Endothelial cell of umbilical vein (primary cell): ENCODE measurements around the gene PDE6B. TPM values are rescaled to one million over a fixed set of nuclear protein-coding genes. Genes with fewer than 3 reads are reported as not detected.

ENCODE experiments used
- BruUV-seq: library from RNA; stranded (reverse); fragments of 400-500 nt; replicated peaks from 2 replicates; lab custom pipeline; 2021; lab: Mats Ljungman, UMichigan
- CTCF ChIA-PET: fragments of 300-600, 350-600 bp; sonication (Branson Sonifier 250); formaldehyde crosslinking; loops from one replicate; lab custom pipeline; 2021; ENCODE audit warnings: antibody characterized with exemption, inconsistent platforms; lab: Charles Lee
- POLR2A ChIA-PET: fragments of 300-600, 350-600 bp; sonication (Branson Sonifier 250); formaldehyde crosslinking; loops from one replicate; lab custom pipeline; 2021; ENCODE audit warnings: antibody characterized with exemption, inconsistent platforms; lab: Charles Lee
- DNase-seq: peaks from one replicate; pipeline ENCODE4 v3.0.0-alpha.2; 2011; ENCODE audit warnings: low read depth, low spot score
- FAIRE-seq: peaks from 2 replicates; lab custom pipeline; 2011; peaks lifted over from hg19 to GRCh38; lab: Jason Lieb, UNC
- H2AFZ ChIP-seq: 2 replicates; pipeline ENCODE4 v1.6.0; 2012; ENCODE audit warnings: low read depth, low read length, control low read depth, inconsistent platforms
- H3K27ac ChIP-seq: 2 replicates; pipeline ENCODE4 v1.5.1; 2011; ENCODE audit warnings: low read depth, mild to moderate bottlenecking, control low read depth, low read length, moderate library complexity; ENCODE audit not compliant: insufficient read depth
- H3K27me3 ChIP-seq, 2 experiments: 2 replicates each; pipeline versions ENCODE4 v1.6.0 to v1.6.1; 2011; ENCODE audit warnings: low read length in 2 of 2, mixed read lengths in 1 of 2; ENCODE audit not compliant: control insufficient read depth in 2 of 2, insufficient read depth in 2 of 2
- H3K36me3 ChIP-seq, 2 experiments: 2 replicates in 1 of 2; 3 replicates in 1 of 2; pipeline ENCODE4 v1.5.1; 2011; ENCODE audit warnings: low read length in 2 of 2, mild to moderate bottlenecking in 1 of 2, moderate library complexity in 1 of 2; ENCODE audit not compliant: control insufficient read depth in 2 of 2, insufficient read depth in 2 of 2; ENCODE audit errors: extremely low read depth in 1 of 2
- H3K4me1 ChIP-seq: 3 replicates; pipeline ENCODE4 v1.5.1; 2011; ENCODE audit warnings: mild to moderate bottlenecking, low read length; ENCODE audit not compliant: control insufficient read depth, insufficient read depth; ENCODE audit errors: extremely low read depth
- H3K4me2 ChIP-seq: 2 replicates; pipeline ENCODE4 v1.6.1; 2011; ENCODE audit warnings: low read length, control low read depth, mixed read lengths; ENCODE audit not compliant: insufficient read depth
- H3K4me3 ChIP-seq, 3 experiments: fragments of 200-600 bp in 1 of 3; sonication (generic), shearing (Covaris generic) in 1 of 3; replicated peaks in 1 of 3; 2 replicates each; pipeline ENCODE4 v1.5.1; 2011 to 2016; ENCODE audit warnings: control low read depth in 3 of 3, low read length in 3 of 3, mild to moderate bottlenecking in 2 of 3, inconsistent platforms in 1 of 3, low read depth in 1 of 3, moderate library complexity in 1 of 3; ENCODE audit not compliant: insufficient read depth in 1 of 3
- H3K79me2 ChIP-seq: 2 replicates; pipeline ENCODE4 v1.6.0; 2012; ENCODE audit warnings: low read length, inconsistent platforms; ENCODE audit not compliant: control insufficient read depth, insufficient read depth
- H3K9ac ChIP-seq: replicated peaks from 2 replicates; pipeline ENCODE3; 2011; ENCODE audit warnings: low read length, control low read depth; ENCODE audit not compliant: insufficient read depth; ENCODE audit errors: extremely low read depth
- H3K9me1 ChIP-seq: replicated peaks from 3 replicates; pipeline ENCODE4 v1.6.0; 2011; ENCODE audit warnings: mild to moderate bottlenecking, low read length; ENCODE audit not compliant: control insufficient read depth, insufficient read depth; ENCODE audit errors: extremely low read depth
- H3K9me3 ChIP-seq: replicated peaks from 2 replicates; pipeline ENCODE4 v1.5.1; 2012; ENCODE audit warnings: low read length, inconsistent platforms; ENCODE audit not compliant: control insufficient read depth, insufficient read depth
- H4K20me1 ChIP-seq: replicated peaks from 2 replicates; pipeline ENCODE3; 2011; ENCODE audit warnings: mild to moderate bottlenecking, low read length; ENCODE audit not compliant: control insufficient read depth, insufficient read depth; ENCODE audit errors: extremely low read depth
- CTCF ChIP-seq, 2 donors: IDR thresholded peaks; 1 replicate in 1 of 2; 2 replicates in 1 of 2; pipeline ENCODE4 v1.5.1; 2011; ENCODE audit warnings: low read length in 2 of 2, mild to moderate bottlenecking in 2 of 2, moderate library complexity in 2 of 2, control low read depth in 1 of 2, inconsistent platforms in 1 of 2, low read depth in 1 of 2; ENCODE audit not compliant: insufficient read depth in 1 of 2; ENCODE audit errors: extremely low read depth in 1 of 2
- EZH2 ChIP-seq: IDR thresholded peaks from 2 replicates; pipeline ENCODE4 v1.6.1; 2012; ENCODE audit warnings: borderline replicate concordance, low read depth, mild to moderate bottlenecking, moderate library complexity, low read length, inconsistent platforms; ENCODE audit not compliant: severe bottlenecking
- FOS ChIP-seq: IDR thresholded peaks from 2 replicates; pipeline ENCODE4 v1.6.1; 2011; ENCODE audit warnings: mild to moderate bottlenecking, low read length, moderate library complexity, borderline replicate concordance; ENCODE audit not compliant: insufficient read depth
- GATA2 ChIP-seq: IDR thresholded peaks from 2 replicates; pipeline ENCODE4 v1.7.0; 2011; ENCODE audit warnings: low read depth, mild to moderate bottlenecking, moderate library complexity, mixed read lengths, low read length; ENCODE audit not compliant: insufficient read length, insufficient read depth
- JUN ChIP-seq: IDR thresholded peaks from 2 replicates; pipeline ENCODE4 v1.6.1; 2011; ENCODE audit warnings: borderline replicate concordance, low read depth; ENCODE audit not compliant: insufficient read length, insufficient read depth
- MYC ChIP-seq: IDR thresholded peaks from one replicate; pipeline ENCODE4 v1.6.1; 2011; ENCODE audit warnings: mild to moderate bottlenecking, low read depth, low read length
- POLR2A ChIP-seq: IDR thresholded peaks from 2 replicates; pipeline ENCODE4 v1.6.1; 2012; ENCODE audit warnings: low read depth, mild to moderate bottlenecking, control low read depth, low read length
- POLR2AphosphoS5 ChIP-seq: IDR thresholded peaks from 2 replicates; pipeline ENCODE4 v1.6.1; 2012; ENCODE audit warnings: low read depth, mild to moderate bottlenecking, control low read depth, low read length, moderate library complexity; ENCODE audit not compliant: insufficient read depth
- dilution Hi-C: fragments of 300-500 bp; cut with MboI; formaldehyde crosslinking; loops from one replicate; pipeline ENCODE4 v1.15.0; 2019; ENCODE audit warnings: low sequenced_read_pairs; ENCODE audit not compliant: extremely low pct_ligation_motif_present
- intact Hi-C: fragments of 100-400 bp; cut with micrococcal nuclease; formaldehyde crosslinking; loops from one replicate; pipeline ENCODE4 v1.10.0; 2022
- polyA plus RNA-seq, 4 experiments: library from polyadenylated mRNA; depleted of rRNA in 3 of 4; stranded (reverse) in 3 of 4; unstranded in 1 of 4; fragments of >200 nt; gene quantifications; 2 replicates each; pipeline versions ENCODE4 v1.2.1 to v1.2.3, GENCODE V29; 2011 to 2012; ENCODE audit warnings: missing spikeins in 1 of 4
- total RNA-seq: library from RNA; stranded (reverse); gene quantifications from 2 replicates; pipeline ENCODE4 v1.2.3, GENCODE V29; 2021
- TF ChIP-seq, protein P1 (sequence below): IDR thresholded peaks from 2 replicates; pipeline ENCODE4 v1.6.1; 2011; ENCODE audit not compliant: insufficient read depth, insufficient read length

PDE6B gene
- total and polyA plus RNA-seq, 2 donors (not counting 3 experiments of a cell fraction or from before 2014, with no cell fraction given) = 0.77 to 1.8 TPM

DNA sequence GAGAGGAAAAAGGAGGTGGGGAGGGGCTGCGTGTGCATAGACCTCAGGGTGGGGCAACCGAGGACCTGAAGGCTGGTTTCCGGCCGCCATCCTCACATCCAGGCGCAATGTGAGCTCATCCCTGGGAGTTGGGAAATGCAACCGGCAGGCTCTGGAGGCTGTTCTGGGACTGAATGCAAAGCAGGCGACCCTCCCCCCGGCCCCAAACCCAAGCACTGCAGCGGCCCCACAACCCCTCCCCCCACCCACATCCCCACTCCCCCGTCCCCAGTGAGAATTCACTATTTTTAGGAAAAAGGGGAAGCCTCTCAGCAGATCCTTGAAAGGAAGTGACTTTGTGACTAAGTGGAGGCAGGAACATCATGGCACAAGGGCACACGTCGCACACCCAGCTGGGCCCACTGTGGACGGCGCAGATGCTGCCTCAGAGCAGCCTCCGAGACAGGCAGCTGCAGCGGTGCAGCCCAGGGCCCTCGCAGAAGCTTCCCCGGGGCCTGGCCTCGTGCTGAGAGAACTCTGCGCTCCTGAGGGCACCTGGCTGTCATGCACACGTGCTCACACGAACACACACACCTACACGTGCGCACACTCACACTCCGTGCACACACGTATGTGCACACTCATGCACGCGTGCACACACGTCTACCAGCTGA, 1.3 kb upstream of the PDE6B start:
- intact Hi-C loops (no loop called here), dilution Hi-C loops (no loop called here)
- no peaks in the 10 kb centered on the region for H3K4me1 ChIP-seq
- TF ChIP-seq, protein P1, sequence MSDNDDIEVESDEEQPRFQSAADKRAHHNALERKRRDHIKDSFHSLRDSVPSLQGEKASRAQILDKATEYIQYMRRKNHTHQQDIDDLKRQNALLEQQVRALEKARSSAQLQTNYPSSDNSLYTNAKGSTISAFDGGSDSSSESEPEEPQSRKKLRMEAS = no peak
- TF ChIP-seq MYC (no peak), EZH2 (no peak), POLR2A (no peak), GATA2 (no peak), CTCF (IDR thresholded peaks at IDR 0.05; ENCODE audit: extremely low read depth in 1 of 2, insufficient read depth in 1 of 2, low read depth in 1 of 2, low read length in 2 of 2) (no peak), POLR2AphosphoS5 (no peak), FOS (no peak), JUN (no peak)
- no peak overlapping the region for H3K9ac ChIP-seq
- H3K27me3 ChIP-seq = no peaks in the 10 kb centered on the region
- FAIRE-seq = no peak
- H3K4me3 ChIP-seq = no peak overlapping the region
- POLR2A ChIA-PET = no interaction called here
- no peaks in the 10 kb centered on the region for H3K9me3 ChIP-seq
- no peaks in the 10 kb centered on the region for H3K36me3 ChIP-seq
- H3K4me2 ChIP-seq = no peak overlapping the region
- no peak overlapping the region for H2AFZ ChIP-seq
- no peaks in the 10 kb centered on the region for H3K79me2 ChIP-seq
- no TSS peak for BruUV-seq
- no peak overlapping the region for H3K27ac ChIP-seq
- no peaks in the 10 kb centered on the region for H3K9me1 ChIP-seq
- H4K20me1 ChIP-seq = no peaks in the 10 kb centered on the region
- CTCF ChIA-PET = no interaction called here
- no peak for DNase-seq
